HG03442 (cell line): ENCODE data around the gene DNAH6.

Experiments used
- ATAC-seq: cut with Tn5 transposase; IDR thresholded peaks from one replicate; pipeline ENCODE4 v1.9.1; 2021; ENCODE audit warnings: mild to moderate bottlenecking, moderate library complexity; ENCODE audit not compliant: unreplicated experiment

DNAH6 gene

GRCh38 chr2:84788498-84788897 is 272.2 kb downstream of the DNAH6 start:
- no peak for ATAC-seq

GRCh38 chr2:84792856-84793522 is 276.7 kb downstream of the DNAH6 start:
- no peak for ATAC-seq

GRCh38 chr2:84793641-84794040 is 277.3 kb downstream of the DNAH6 start:
- no peak for ATAC-seq

GRCh38 chr2:84796798-84797197 is 280.5 kb downstream of the DNAH6 start:
- ATAC-seq = no peak

GRCh38 chr2:84797271-84797670 is 281.0 kb downstream of the DNAH6 start:
- no peak for ATAC-seq

GRCh38 chr2:84799772-84800171 is 283.5 kb downstream of the DNAH6 start:
- ATAC-seq = peak; percentile 9

- peak; percentile 81 for ATAC-seq
Measured at GRCh38 chr2:84800194-84800805, 284.0 kb downstream of the DNAH6 start.

GRCh38 chr2:84801811-84802210 is 285.5 kb downstream of the DNAH6 start:
- ATAC-seq = no peak

GRCh38 chr2:84805250-84805958 is 289.1 kb downstream of the DNAH6 start:
- ATAC-seq = no peak

- no peak for ATAC-seq
Measured at GRCh38 chr2:84807063-84807485, 290.8 kb downstream of the DNAH6 start.

GRCh38 chr2:84808279-84808678 is 292.0 kb downstream of the DNAH6 start:
- ATAC-seq = no peak

- no peak for ATAC-seq
Measured at GRCh38 chr2:84811839-84812431, 295.6 kb downstream of the DNAH6 start.

- no peak for ATAC-seq
Measured at GRCh38 chr2:84815146-84815545, 298.8 kb downstream of the DNAH6 start.

GRCh38 chr2:84816426-84817026 is 300.2 kb downstream of the DNAH6 start:
- ATAC-seq = peak; percentile 61

GRCh38 chr2:84817239-84817655 is 300.9 kb downstream of the DNAH6 start:
- ATAC-seq = peak; percentile 94

GRCh38 chr2:84821806-84822205 is 305.5 kb downstream of the DNAH6 start:
- no peak for ATAC-seq

GRCh38 chr2:84823229-84823628 is 306.9 kb downstream of the DNAH6 start:
- no peak for ATAC-seq

GRCh38 chr2:84823788-84824187 is 307.5 kb downstream of the DNAH6 start:
- no peak for ATAC-seq

- ATAC-seq = no peak
Measured at GRCh38 chr2:84827978-84828575, 311.8 kb downstream of the DNAH6 start.

GRCh38 chr2:84829693-84830092 is 313.4 kb downstream of the DNAH6 start:
- no peak for ATAC-seq

GRCh38 chr2:84830095-84830494 is 313.8 kb downstream of the DNAH6 start:
- no peak for ATAC-seq
